Upper lobe of left lung (tissue), 6 donors: ENCODE results near the gene PRKAA1. TPM values are rescaled to one million over a fixed set of nuclear protein-coding genes. Genes with fewer than 3 reads are reported as not detected.

ENCODE experiments used
- ATAC-seq, 2 donors: fragments of 200-7000 bp; cut with Tn5 transposase; one replicate each; pipeline ENCODE4 v1.9.1; 2022; ENCODE audit warnings: mild to moderate bottlenecking in 2 of 2, moderate library complexity in 2 of 2; ENCODE audit not compliant: low FRiP score in 2 of 2
- DNase-seq, 2 donors: peaks; one replicate each; pipeline ENCODE4 v3.0.0-alpha.2; 2019 to 2020
- H3K27ac ChIP-seq, 4 donors: fragments of 200-600 bp; sonication (generic); one replicate each; pipeline ENCODE4 v1.5.1; 2016 to 2019
- H3K27me3 ChIP-seq, 4 donors: fragments of 200-600 bp; sonication (generic); one replicate each; pipeline ENCODE4 v1.5.1; 2017 to 2019
- H3K36me3 ChIP-seq, 4 donors: fragments of 200-600 bp; sonication (generic); one replicate each; pipeline ENCODE4 v1.5.1; 2016 to 2019
- H3K4me1 ChIP-seq, 4 donors: fragments of 200-600 bp; sonication (generic); one replicate each; pipeline ENCODE4 v1.5.1; 2018 to 2019
- H3K4me3 ChIP-seq, 4 donors: fragments of 200-600 bp; sonication (generic); one replicate each; pipeline ENCODE4 v1.5.1; 2017 to 2019; ENCODE audit warnings: mild to moderate bottlenecking in 2 of 4, moderate library complexity in 1 of 4
- H3K9me3 ChIP-seq, 4 donors: fragments of 200-600 bp; sonication (generic); one replicate each; pipeline ENCODE4 v1.5.1; 2018 to 2019
- CTCF ChIP-seq, 6 experiments: fragments of 450-650 bp in 4 of 6; fragments of 200-600 bp in 2 of 6; sonication (generic) in 2 of 6; IDR thresholded peaks; one replicate each; pipeline ENCODE4 v1.5.1; 2016 to 2019; ENCODE audit warnings: antibody characterized with exemption in 6 of 6
- EP300 ChIP-seq, 4 donors: sonication (generic); formaldehyde crosslinking; IDR thresholded peaks; one replicate each; pipeline ENCODE4 v1.5.1; 2017; ENCODE audit warnings: antibody characterized with exemption in 4 of 4, control low read depth in 2 of 4
- POLR2A ChIP-seq, 4 donors: fragments of 450-650 bp; IDR thresholded peaks; one replicate each; pipeline ENCODE4 v1.5.1; 2016 to 2017; ENCODE audit warnings: antibody characterized with exemption in 4 of 4, mild to moderate bottlenecking in 2 of 4
- POLR2AphosphoS5 ChIP-seq, 2 donors: sonication (generic); formaldehyde crosslinking; IDR thresholded peaks; one replicate each; pipeline ENCODE4 v1.5.1; 2017; ENCODE audit warnings: antibody characterized with exemption in 2 of 2
- WGBS, 2 donors: methylation state at CpG; one replicate each; pipeline ENCODE4 v1.1.5; 2017 to 2018; 5-methylcytosine and 5-hydroxymethylcytosine counted together
- total RNA-seq, 6 donors: library from RNA; depleted of rRNA in 4 of 6; stranded (reverse); fragments of >200 nt in 4 of 6; gene quantifications; one replicate each; pipeline versions ENCODE4 v1.1.0 to v1.2.1, GENCODE V29; 2016 to 2021
- donor health status: DM: no; HTN: no; CAD: no; lungs with moderate emphysema.
- donor health status: DM: no; HTN: yes; CAD: no; lungs with severe emphysema.

The PRKAA1 gene
- total RNA-seq, 6 donors from 2014 or later, result 53.9 to 94.7 (median 74.5) TPM

- ATAC-seq (peak in 1 of 2 donors; percentile 48), DNase-seq (no peak)
- Histone ChIP-seq H3K27ac (no peak overlapping the region), H3K9me3 (no peaks in the 10 kb centered on the region), H3K27me3 (no peaks in the 10 kb centered on the region), H3K4me3 (no peak overlapping the region), H3K36me3 (peaks cover 15 to 63% (median 47%) of the 10 kb centered on the region in 4 donors), H3K4me1 (no peaks in the 10 kb centered on the region)
- WGBS, 2 donors, result 88% methylated on average over 2 of the region's 2 CpGs
- TF ChIP-seq POLR2AphosphoS5 (IDR thresholded peaks at IDR 0.05), result no peak
- TF ChIP-seq POLR2A (IDR thresholded peaks at IDR 0.05), result no peak
- TF ChIP-seq EP300 (IDR thresholded peaks at IDR 0.05), result no peak
- no peak for TF ChIP-seq CTCF (IDR thresholded peaks at IDR 0.05)
These were observed 35.5 kb downstream of the PRKAA1 start for GRCh38 chr5:40762705-40763104.

GRCh38 chr5:40757400-40757799 is 40.8 kb downstream of the PRKAA1 start:
- no peak for ATAC-seq
- 92 to 98% methylated on average over 2 of the region's 2 CpGs for whole genome bisulfite sequencing, 2 donors

GRCh38 chr5:40755407-40756365 is 42.5 kb downstream of the PRKAA1 start, which contains the start of gene TTC33:
TTC33 (minus strand) TSS chr5:40755961; CDS start chr5:40747018, 8,943 bp downstream.
- Histone ChIP-seq H3K27me3 (no peaks in the 10 kb centered on the region), H3K4me3 (peak within 1 kb of the TSS; percentile 63 to 92 (median 84)), H3K36me3 (no peaks in the 10 kb centered on the region), H3K9me3 (no peaks in the 10 kb centered on the region), H3K27ac (peak within 1 kb of the TSS; percentile 87 to 94 (median 93)), H3K4me1 (peaks cover 13 to 18% (median 16%) of the 10 kb centered on the region in 4 donors)
- peak; percentile 54 to 86 for TF ChIP-seq POLR2AphosphoS5 (IDR thresholded peaks at IDR 0.05)
- peak in 3 of 4 donors; percentile 35 to 57 (median 52) for TF ChIP-seq POLR2A (IDR thresholded peaks at IDR 0.05)
- TF ChIP-seq CTCF (IDR thresholded peaks at IDR 0.05), result peak; percentile 49 to 84 (median 66)
- TF ChIP-seq EP300 (IDR thresholded peaks at IDR 0.05), result no peak
- ATAC-seq (peak; percentile 99), DNase-seq (peak; percentile 96 to 98)
- WGBS, 2 donors, result 9% methylated on average over 59 to 75 of the region's 80 CpGs

More at GRCh38 chr5:40757400-40757799, 40.8 kb downstream of the PRKAA1 start:
- H3K27ac ChIP-seq, result no peak overlapping the region
- no peaks in the 10 kb centered on the region for H3K9me3 ChIP-seq
- peaks cover 6 to 12% (median 10%) of the 10 kb centered on the region in 4 donors for H3K36me3 ChIP-seq
- no peak overlapping the region for H3K4me3 ChIP-seq
- H3K27me3 ChIP-seq, result no peaks in the 10 kb centered on the region
- H3K4me1 ChIP-seq, result peaks cover 13 to 18% (median 16%) of the 10 kb centered on the region in 4 donors
- no peak for TF ChIP-seq POLR2AphosphoS5 (IDR thresholded peaks at IDR 0.05)
- no peak for TF ChIP-seq POLR2A (IDR thresholded peaks at IDR 0.05)
- no peak for TF ChIP-seq CTCF (IDR thresholded peaks at IDR 0.05)
- no peak for TF ChIP-seq EP300 (IDR thresholded peaks at IDR 0.05)
- DNase-seq, result no peak

GRCh38 chr5:40755093-40755406 is 43.1 kb downstream of the PRKAA1 start:
- 0% methylated on average over 11 of the region's 11 CpGs for WGBS, 2 donors
- Histone ChIP-seq H3K36me3 (no peaks in the 10 kb centered on the region), H3K4me1 (peaks cover 13 to 18% (median 16%) of the 10 kb centered on the region in 4 donors), H3K4me3 (peak overlapping the region; percentile 63 to 92 (median 84)), H3K9me3 (no peaks in the 10 kb centered on the region), H3K27ac (peak overlapping the region; percentile 87 to 94 (median 93)), H3K27me3 (no peaks in the 10 kb centered on the region)
- peak in 1 of 2 donors; percentile 86 for DNase-seq
- ATAC-seq, result peak; percentile 90 to 93
- TF ChIP-seq EP300 (IDR thresholded peaks at IDR 0.05) (no peak), POLR2AphosphoS5 (IDR thresholded peaks at IDR 0.05) (peak in 1 of 2 donors; percentile 4), CTCF (IDR thresholded peaks at IDR 0.05) (peak in 5 of 6 experiments; percentile 28 to 49 (median 40))
